ENCODE measurements around the gene EYA4.

EYA4 gene

DNA sequence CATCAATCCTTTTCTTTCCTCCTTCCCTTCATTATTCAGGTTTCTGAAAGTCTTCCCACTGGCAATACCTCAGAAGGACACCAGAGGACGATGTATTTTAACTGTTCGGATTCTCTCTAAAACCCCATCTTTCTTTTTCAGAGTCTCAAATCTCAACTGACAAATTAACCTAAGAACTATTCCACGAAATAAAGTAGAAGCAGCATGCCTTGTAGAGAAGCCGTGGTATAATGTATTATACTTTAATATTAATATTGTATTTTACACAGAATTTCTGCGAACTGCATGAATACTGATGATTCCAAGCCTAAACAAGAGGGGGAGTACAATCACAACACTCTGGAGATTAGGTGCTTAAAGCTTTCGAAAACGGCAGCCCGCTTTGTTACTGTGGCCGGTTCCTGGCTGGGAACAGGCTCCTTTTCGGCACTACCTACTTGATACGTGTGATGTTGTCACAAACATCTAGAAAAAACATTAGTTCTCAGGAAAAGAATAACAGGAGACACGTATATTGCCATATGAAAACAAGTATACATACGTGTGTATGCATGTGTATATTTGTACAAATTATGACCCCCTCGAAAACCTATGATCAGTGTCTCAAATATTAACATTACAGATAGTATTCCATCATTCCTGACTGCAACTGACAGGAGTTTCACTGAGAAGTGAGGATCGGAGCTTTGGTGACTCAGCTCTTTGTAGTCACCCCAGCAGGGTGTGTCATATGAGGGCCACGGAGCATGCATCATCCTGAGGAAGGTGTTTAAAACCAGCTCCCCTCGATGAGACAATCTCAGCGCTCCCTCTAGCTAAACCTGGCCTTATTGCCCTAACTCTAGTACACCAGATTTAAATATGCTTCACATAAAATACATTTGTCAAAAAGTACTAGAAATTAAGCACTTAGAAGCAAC lies 328.1 kb downstream of the EYA4 start:
- DNase-seq: peak; percentile 79
- in situ Hi-C loops (cut with HindIII; ENCODE audit: low pct_ligation_motif_present, low pct_unique_long_range_greater_than_20kb, low sequenced_read_pairs): no loop called here

DNA sequence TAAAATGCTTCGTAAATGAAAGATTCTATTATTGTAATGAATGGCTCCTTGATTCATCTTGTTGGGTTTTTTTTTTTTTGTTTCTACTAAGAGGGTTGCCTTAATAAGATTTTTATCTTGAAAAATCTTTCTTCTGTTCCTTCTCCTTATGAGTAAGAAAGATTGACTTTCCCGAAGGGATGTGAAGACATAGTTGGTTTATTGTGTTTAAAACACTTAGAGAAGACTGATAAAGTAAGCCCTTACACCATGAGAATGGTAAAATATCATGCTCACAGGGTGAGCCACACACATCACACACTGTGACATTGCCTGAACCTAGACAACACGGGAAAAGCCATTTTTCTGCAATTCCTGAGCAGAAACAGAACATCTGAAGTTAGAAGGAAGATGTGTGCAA lies 330.5 kb downstream of the EYA4 start:
- in situ Hi-C loops (cut with HindIII; ENCODE audit: low pct_ligation_motif_present, low pct_unique_long_range_greater_than_20kb, low sequenced_read_pairs): no loop called here
- no peak for DNase-seq

DNA sequence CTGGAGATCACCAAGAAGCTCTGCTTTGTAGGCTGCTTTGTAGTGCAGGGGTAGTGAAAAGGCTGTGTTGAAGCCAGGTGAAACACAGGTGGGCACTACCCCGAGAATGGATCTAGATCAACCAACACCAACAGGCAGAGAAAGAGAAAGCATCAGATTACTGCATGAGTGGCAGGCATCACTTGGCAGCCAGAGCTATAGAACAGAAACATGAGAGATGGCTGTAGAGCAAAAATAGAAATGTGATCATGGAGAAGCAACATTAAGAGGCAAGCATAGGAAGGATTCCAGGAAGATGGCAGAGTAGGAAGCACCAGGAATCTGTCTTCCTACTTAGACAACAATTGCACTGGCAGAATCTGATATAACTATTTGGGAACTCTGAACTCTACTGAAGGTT lies 336.7 kb downstream of the EYA4 start:
- in situ Hi-C loops (cut with HindIII; ENCODE audit: low pct_ligation_motif_present, low pct_unique_long_range_greater_than_20kb, low sequenced_read_pairs): no loop called here
- DNase-seq: no peak
